GM19099 (cell line): Measurements from ENCODE around the gene KATNB1.

Experiments used
- POLR2A ChIP-seq: IDR thresholded peaks from 3 replicates; pipeline ENCODE4 v1.6.1; 2011; ENCODE audit warnings: low read depth; ENCODE audit not compliant: insufficient read length; ENCODE audit errors: extremely low read depth

Gene KATNB1

DNA sequence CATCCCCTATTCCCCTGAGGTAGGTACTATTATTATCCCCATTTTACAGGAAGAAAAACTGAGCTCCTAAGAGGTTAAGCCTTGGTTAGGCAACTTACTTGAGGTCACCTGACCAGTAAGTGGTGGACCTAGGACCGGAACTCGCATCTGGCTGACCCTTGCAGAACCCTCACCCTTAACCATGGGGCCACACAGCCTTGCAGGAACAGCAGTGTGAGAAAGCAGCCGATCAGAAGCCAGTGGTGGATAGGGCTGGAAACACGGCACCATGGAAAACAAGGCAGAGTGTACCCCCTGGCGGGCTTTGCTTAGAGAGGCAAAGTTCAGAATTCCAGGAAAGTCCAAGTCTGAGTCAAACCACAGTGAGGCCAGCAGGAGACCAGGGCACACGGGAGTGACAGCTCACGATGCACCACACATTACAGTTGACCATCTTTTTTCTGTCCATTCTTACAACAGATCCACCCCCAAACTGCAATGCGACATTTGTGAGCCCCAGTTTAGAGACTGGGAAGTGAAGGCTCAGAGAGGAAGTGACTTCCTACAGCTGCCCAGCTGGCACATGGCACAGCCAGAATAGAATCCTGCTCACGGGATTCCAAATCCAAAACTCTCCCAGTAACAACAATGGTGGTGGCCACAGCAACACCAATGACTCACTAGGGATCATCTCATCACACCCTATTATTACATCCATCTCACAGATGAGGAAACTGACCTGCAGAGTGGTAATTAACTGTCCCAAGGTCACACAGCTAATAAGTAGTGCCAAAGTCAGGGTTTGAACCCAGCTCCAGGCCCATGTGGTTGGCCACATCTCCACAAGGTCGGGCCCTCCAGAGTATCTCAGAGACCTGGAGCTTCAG, 46.4 kb downstream of the KATNB1 start:
- no peak for TF ChIP-seq POLR2A

DNA sequence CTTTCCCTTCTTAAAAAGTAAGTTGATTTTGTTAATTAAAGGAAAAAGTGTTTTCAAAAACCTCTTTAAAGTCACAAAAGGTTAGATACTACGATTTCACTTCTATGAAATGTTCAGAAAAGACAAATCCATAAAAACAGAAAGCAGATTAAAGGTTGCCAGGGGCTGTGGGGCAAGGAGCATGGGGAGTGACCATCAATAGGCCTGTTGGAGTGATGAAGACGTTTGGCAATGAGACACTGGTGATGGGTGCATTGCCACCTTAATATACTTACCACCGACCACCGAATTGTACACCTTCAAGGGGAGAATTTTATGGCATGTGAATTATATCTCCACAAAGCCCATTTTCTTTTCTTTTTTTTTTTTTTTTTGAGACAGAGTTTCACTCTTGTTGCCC, 47.5 kb downstream of the KATNB1 start:
- no peak for TF ChIP-seq POLR2A

DNA sequence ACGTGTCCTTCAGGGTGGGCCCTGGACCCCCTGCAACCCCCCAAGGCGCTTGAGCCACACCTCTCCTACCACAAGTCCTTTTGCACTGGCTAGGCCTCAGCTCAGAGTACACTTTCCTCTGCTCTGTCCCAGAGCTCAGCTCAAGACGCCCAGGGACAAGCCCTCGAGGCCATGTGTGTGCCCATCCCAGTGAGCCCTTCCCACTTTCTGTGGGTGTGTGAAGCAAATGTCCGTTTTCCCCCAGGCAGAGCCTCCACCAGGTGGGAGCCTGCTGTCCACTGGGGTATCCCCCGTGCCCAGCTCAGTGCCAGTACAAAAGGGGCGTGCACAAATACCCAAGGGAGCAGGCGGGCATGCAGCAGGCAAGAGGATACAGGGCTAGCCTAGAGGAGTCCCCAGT, 48.3 kb downstream of the KATNB1 start:
- TF ChIP-seq POLR2A = no peak

DNA sequence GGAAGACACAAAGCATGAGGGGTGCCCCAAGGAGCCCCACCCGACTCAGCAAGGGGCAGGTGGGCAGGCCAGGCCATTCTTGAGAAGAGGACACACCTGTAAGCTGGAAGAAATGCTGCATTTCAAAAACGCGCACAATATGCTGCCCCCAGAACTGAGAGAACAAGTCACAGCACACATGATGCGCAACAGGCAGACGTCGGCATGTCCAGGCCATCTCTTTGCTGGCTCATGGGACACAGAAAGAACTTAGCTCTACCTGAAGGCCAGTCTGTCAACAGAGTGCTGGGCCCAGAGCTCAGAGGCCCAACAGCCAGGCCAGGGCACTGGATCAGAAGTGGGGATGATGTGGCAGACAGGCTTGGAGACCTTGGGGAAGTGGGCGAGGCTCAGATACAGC, 48.8 kb downstream of the KATNB1 start:
- TF ChIP-seq POLR2A = no peak

DNA sequence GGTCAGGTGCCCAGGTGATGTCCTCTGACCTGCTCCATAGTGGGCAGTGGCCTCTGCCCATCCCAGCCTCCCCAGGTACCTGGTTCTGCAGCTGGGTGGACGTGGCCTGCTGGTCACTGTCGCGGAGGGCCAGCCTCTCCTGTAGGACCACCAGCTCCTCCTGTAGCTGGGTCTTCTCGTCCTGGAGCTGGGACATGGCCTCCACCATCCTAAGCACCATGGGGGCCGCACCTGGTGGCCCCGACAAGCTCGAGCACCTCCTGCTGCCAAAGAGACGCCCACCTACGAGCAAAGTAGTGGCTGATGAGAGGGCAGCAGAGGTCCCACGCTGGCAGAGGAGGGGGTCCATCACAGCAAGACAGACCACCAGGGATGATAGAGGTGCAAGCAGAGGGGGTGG, 49.8 kb downstream of the KATNB1 start:
- TF ChIP-seq POLR2A = no peak

DNA sequence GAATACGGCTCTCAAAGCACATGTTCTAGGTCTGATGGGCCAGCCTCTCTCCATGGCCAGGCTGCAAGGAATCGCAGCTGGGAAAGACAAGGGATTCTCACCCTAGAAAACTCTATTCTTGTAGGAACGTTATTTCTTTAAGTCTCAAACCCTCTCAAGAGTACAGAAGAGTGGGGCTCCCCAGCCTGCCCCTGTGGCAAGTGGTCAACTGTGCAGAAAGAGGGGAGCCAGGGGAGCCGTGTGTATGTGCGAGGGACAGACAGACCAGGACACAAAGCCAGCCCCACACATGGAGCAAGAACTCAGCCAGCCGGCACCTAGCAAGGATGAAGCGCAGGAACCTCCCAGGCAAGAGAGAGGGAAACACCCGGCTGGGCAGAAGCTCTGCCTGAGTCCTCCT, 50.4 kb downstream of the KATNB1 start:
- TF ChIP-seq POLR2A = no peak

DNA sequence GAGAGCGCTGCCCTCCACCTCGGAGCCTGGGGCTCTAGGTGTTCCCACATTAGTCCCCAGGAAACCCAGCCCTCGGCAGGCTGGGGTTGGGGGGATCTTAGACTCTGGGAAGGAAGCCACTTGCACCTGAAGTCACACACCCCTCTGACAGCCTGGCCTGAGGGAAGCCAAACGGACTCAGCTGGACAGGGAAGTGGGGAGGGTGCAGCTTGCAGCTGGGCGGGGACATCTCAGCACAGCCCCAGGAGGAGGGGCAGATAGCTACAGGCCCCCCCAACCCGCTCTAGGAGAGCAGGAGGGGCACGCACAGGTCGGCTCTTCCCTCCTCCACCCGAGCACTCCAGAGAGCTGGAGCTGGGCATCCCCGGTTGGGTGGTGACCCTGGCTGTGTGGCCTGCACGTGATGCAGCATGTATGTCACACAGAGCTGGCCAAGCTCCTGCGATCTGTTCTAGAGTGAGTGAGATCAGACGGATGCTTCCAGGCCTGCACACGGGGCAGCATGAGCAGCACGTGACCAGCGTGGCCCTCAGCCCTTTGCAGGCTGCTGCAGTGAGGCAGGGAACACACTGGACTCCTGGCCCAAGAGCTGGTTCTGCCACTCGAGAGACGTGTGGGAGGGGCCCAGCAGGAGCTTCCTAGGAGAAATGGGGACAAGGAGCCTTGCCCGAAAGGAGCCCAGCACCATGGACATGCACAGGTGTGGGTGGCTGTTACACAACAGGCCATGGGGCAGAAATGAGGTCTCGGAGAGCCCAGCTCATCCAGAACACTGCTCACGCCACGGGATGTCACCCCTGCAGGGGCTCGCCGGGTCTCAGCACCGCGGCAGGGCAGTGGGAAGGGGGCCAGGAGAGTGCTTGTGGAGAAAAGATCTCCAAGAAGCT, 51.3 kb downstream of the KATNB1 start:
- TF ChIP-seq POLR2A = no peak

DNA sequence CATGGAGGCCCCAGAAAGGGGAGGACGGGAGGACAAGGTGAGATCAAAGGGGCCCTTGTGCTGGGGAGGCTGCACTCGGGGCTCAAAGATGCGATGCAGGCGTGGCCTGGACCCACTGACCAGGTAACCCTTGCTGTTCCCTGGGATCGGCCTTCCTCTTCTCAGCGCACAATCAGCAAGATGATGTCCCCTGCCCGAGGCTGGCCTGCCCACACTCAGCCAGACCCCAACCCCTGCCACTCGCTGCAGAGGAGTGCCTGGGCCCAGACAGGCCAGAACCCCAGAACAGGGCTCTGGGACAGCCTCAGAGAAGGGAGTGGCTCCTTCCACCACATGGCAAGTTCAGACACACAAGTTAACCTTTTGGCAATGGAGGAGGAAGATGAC, 51.9 kb downstream of the KATNB1 start:
- TF ChIP-seq POLR2A = no peak

DNA sequence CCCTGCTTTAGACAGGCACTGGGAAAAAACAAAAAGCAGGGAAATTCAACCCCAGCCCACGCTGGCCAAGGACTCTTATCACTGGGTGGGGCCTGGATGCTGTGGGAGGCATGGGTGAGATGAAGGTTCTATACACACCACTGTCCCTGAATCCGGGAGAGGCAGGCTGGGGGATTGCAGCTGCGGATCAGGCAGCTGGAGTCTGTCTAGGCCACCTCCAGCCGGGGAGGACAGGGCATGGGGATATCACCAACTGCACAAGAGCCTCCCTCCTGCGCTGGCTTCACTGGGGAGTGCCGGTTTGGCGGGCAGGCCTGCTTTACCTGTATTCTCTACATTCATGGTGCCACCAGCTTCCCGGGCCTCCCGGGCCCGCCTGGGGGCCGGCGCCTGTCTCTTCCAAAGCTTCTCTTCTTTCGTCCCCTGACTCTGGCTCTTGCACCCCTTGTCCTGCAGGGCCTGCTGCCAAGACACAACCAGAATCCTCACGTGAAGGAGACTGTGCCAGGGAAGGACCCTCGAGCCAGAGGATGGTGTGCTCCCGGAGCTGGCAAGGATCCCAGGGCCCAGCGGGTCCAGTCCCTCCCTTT, 52.8 kb downstream of the KATNB1 start:
- no peak for TF ChIP-seq POLR2A

DNA sequence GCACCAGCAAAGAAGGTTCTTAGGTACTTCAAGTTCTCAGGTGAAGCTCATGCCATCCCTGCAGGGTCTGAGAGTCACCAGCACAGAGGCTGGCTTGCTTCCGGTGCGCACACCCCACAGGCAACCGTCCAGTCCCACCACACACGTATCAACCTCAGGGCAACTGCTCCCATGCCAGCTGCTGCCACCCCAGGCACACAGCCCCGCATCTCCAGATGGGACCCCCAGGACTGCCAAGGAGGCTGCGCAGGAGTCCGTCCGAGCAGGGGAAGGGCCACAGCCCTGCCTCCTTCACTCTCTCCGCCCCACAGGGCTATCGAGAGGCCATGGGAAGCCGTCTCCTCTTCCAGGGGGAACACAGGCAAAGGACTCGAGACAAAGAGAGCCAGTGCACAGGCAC, 53.4 kb downstream of the KATNB1 start:
- no peak for TF ChIP-seq POLR2A

DNA sequence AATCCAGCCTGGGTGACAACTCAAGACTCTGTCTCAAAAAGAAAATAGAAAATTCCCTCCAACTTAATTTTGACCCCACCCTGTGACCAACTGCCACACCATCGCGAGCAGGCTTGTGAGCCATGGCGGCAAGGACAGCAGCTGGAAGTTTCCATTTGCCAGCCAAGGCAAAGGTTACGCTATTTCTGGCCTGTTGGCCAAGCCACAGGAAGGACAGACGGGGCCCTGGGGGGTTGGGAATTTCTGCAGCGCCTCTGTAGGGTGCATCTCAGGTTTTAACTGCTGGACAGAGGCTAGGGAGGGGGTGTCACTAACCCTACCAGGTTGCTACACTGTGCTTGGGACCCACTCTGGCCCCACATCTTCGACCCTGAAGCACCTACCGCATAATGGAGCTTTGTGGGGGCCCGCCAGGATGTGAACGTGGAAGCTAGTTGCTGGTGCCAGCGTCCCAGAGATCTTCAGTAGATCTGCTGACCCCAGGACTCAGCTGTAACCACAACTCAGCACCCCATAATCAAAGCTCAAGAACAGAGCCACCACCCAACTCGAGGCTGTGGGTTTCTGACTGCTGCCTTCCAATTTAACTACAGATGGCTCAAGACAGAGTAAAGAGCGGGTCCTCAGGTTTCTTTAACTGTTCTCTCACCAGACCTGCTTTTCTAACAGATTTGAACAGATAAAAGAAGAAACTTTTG, 55.8 kb downstream of the KATNB1 start:
- TF ChIP-seq POLR2A = no peak

DNA sequence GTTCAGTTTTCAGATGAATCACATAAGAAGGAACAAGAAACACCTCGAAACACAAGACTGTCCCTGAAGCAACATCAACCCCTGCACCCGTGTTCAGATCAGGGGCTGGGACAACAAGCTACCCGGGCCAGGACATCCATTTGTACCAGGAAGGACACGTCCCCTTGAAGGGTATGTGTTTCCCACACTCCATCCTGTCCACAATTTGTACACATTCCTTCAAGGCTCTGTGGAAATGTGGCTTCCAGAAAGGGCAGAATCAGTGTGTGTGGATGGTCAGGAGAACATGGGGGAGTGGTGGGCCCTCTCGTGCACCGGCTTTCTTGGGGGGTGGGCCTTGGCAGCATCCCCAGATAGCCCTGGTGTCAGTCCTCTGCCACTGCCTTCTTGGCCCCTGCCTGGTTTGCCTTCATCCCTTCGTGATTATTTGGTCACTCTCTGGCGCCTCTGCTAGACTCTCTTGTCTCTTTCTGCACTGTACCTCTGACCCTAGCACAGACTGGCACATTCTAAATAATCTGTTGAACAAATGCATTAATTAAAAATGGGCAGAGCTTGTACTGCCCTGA, 56.4 kb downstream of the KATNB1 start:
- no peak for TF ChIP-seq POLR2A

DNA sequence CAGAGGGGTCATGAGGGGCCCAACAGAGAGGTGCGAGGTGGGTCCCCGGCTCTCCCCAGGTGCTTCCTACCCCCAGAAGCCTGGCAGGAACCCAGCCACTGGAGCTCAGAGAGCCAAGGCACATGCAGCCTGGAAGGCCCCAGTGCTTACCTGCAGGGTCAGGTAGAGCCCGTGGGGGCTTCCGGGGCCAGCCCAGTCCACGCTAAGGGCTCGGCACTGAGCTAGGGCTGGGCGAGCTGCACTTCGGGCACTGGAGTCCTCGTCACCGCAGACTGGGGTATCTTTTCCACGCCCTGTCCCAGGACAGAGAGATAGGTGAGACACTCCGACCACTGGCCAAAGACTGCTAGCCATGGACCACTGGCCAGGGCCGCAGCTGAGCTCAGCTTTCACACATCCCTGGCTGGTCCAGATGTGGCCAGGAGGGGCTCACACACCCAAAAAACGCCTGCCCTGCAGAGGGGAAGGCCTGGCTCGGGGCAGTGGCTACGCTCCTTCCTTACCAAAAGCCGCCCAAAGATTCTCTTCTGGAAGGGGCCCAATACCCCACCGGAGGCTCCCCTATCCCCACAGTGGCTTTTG, 59.4 kb downstream of the KATNB1 start:
- TF ChIP-seq POLR2A = no peak

DNA sequence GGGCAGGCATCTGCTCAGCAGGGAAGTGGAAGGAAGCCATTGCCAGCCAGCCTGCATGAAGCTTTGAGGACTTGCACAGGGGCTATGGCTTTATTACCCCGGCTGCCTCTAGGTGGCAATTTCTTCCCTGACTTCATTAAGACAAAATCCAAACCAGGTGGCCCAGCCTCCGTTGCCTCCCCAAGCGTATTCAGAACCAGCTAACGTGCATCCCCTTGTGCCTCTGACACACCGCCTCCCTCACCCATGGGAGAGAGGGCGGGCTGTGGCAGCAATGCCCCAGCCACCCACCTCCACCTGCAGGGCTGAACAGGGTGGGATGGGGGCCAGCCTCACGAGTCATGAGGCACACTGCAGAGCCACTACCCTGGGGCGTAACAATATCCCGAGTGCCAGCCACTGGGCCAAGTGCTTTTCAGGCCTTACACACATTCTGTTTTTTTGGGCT, 59.9 kb downstream of the KATNB1 start:
- TF ChIP-seq POLR2A = no peak
